HUDEP-2 (cell line): Measurements from ENCODE around the gene AGAP1.

ENCODE experiments used
- DNase-seq, 76 experiments: peaks; one replicate each; lab custom pipeline; 2025; ENCODE audit not compliant: unreplicated experiment in 76 of 76; lab: John Stamatoyannopoulos, UW

The AGAP1 gene

DNA sequence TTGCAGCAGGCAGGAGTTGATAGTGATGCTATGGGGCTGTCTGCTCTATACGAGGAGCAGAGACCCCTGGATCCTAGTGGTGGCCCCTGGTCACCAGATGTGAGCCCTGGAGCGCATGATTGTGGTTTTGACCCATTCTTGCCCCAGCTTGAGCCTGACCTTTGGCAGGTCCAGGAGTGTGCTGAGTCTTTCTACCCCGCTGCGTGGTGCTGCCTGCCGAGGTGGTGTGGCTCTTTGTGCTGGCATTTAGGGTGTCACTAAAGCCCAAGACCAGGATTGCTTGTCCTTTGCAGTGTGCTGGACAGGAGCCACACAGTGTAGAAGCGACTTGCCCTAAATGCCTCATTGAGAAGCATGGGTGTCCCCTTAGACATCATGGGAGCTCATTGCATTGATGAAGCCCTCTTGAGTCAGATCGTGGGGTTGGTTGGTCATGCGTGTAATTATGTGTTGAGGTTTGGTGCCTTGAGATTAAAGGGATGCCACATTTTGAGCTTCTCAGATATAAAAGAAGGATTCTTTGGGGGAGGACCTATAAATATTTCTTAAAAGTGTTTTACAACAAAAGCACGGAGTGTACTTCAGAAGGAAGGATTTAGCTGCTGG lies 88.3 kb downstream of the AGAP1 start:
- DNase-seq = no peak

DNA sequence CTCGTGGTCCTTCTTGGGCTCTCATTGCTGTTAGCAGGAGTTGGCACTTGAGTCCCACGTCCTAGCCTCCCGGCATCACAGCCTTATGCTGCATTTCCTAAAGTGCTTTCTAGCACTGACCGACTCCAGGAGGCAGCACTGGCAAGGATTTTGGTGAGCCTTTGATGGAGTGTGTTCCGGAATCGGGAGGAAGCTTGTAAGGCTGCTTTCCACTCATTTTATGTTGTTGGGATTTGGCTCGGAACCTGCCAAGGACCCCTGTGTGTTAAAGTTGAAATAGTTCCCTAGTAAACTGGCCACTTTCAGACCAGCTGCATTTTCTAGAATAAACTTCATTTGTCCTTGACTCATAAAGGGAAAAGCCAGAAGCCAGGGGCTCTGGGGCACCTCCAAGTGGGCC lies 88.9 kb downstream of the AGAP1 start:
- no peak for DNase-seq

- no peak for DNase-seq
Measured at GRCh38 chr2:235583144-235583543, 89.3 kb downstream of the AGAP1 start.

DNA sequence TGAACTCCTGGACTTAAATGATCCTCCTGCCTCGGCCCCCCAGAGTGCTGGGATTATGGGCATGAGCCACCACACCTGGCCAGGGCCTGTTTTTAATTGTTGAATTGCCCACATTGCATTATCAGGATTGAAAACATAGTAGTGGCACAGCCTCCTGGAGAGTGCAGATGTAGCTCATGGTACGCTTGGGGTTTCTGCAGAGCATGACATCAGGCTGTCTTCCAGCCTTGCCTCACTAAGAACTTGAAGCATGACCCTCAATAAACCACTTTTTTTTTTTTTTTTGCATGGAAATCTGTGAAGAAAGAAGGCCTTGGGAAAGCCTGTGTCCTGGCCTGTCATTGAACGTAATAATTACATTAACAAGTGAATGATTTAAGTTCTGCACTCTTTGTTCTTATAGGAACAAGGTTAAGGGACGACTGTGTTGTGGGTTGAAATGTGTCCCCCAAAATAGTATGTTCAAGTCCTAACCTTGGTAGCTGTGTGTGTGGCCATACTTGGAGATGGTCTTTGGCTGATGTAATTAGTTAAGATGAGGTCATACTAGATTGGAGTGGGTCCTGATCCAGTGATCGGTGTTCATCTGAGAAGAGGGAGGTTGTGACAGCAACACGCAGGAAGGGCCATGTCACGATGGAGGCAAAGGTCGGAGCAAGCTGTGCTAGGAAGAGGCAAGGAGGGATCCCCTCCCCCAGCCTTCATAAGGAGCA lies 90.2 kb downstream of the AGAP1 start:
- no peak for DNase-seq

DNA sequence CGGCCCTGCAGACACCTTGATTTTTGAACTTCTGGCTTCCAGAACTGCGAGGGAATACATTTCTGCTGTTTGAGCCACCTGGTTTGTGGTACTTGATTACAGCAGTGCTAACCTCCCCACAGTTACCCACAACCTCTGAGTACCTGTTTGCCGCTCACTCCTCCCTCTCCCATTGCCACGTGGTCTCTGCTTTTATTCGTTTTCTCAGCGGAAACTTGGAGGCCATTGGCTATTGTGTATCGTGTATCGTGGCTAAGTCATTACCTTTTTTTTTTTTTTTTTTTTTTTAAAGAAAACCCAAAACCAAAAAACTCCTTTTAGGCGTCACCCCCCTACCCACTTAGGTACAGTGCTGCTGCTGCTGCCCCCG lies 90.8 kb downstream of the AGAP1 start:
- DNase-seq = no peak

GRCh38 chr2:235587202-235587601 lies 93.4 kb downstream of the AGAP1 start:
- DNase-seq = no peak

- no peak for DNase-seq
Measured at GRCh38 chr2:235588750-235589149, 94.9 kb downstream of the AGAP1 start.

GRCh38 chr2:235591231-235591730 lies 97.4 kb downstream of the AGAP1 start:
- DNase-seq = no peak

DNA sequence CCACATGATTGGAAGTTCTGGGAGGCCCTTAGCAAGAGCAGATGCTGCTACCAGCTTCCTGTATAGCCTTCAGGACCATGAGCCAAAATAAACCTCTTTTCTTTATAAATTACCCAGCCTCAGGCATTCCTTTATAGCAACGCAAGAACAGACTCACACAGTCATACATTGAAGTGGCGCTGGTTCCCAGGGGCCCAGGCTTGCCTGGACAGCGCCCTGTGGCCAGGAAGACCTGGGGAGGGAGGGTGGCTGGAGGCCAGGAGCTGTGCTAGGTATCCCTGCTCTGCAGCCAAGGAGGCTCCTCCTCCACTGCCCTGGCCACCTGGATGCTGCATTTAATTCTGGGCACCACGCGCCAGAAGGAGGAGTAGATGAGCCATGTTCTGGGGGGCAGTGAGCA lies 98.1 kb downstream of the AGAP1 start:
- no peak for DNase-seq

DNA sequence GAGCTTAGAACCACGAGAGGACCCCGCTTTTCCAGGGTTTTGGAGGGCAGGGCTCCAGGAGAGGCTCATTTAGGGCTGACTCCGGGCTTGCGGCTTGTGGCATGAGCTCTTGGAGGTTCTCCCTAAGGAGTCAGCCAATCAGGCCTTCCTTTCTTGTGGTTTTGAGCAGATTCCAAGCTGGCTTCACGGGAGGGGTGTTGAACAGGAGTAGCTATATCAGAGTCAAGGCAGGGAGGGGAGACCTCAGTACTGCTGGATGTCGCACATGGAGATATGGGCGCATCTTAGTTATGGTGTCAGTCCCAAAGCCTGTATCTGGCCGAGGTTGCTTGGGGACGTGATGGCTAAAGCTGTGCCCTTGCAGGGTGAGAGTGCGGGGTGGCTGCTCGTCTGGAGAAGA lies 98.6 kb downstream of the AGAP1 start:
- no peak for DNase-seq

- no peak for DNase-seq
Measured at GRCh38 chr2:235592836-235593235, 99.0 kb downstream of the AGAP1 start.

DNA sequence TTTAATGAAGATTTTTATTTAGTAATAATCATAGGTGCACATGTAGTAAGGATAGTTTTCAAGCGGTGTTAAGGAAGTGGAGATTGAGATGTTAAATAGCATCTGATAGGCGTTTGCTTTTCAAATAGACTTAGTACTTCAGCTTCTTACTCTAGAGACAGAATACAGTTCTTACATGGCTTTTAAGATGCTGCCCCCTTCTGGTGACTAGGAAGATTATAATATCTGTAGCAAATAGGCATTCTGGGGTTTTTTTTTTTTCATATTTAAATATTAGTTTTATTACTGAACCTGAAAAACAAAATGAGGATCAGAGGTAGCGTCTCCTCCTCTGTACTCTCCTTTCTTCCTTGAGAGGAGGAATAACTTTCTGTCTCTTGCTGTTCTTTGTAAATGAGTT lies 100.2 kb downstream of the AGAP1 start:
- DNase-seq = peak in 23 of 76 experiments; percentile 4 to 58 (median 35)

DNA sequence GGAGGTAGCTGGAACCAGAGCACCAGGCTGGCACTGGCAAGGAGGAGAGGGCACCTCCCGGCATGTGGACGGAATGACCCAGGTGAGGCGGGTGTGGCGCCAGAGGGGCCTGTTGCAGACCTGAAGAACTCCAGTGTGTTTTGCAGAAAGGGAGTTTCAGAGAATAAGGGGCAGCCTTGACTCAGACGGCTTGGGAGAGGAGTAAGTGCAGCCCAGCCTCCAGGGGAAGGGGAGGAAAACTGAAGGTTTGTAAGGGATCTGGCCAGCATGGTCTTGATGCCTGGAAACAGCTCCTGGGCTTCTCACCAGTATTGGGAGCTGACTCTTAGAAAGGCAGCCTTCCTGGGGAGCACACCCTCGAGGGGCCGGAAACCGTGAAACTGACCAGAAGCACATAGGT lies 101.1 kb downstream of the AGAP1 start:
- DNase-seq = peak in 1 of 76 experiments; percentile 23

- peak in 69 of 76 experiments; percentile 10 to 82 (median 60) for DNase-seq
Measured at GRCh38 chr2:235595422-235596010, 101.7 kb downstream of the AGAP1 start.

DNA sequence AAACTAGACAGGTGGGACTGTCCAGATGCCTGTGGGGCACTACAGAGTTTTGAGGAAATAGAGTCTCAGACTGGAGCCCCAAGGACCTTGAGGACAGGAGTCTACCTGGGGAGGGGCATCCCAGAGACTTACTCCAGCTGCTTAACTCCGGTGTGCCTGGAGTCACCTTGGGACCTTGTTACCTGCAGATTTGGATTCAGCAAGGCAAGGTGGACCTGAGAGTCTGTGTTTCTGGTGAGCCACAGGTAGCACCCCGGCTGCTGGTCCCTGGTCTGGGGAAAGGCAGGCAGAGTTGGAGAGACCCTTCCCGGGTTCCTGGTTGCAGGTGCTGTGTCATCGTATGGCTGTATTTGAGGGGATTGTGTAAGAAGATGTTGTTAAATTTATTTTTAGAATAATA lies 102.4 kb downstream of the AGAP1 start:
- DNase-seq = no peak

GRCh38 chr2:235597081-235597615 lies 103.3 kb downstream of the AGAP1 start:
- no peak for DNase-seq

- DNase-seq = no peak
Measured at GRCh38 chr2:235598026-235598425, 104.2 kb downstream of the AGAP1 start.

- no peak for DNase-seq
Measured at GRCh38 chr2:235598532-235599531, 105.0 kb downstream of the AGAP1 start.

GRCh38 chr2:235599596-235600338 lies 105.9 kb downstream of the AGAP1 start:
- no peak for DNase-seq

GRCh38 chr2:235600406-235600805 lies 106.6 kb downstream of the AGAP1 start:
- no peak for DNase-seq
